Stimulated activated CD8-positive, alpha-beta memory T cell treated with anti-CD3 and anti-CD28 coated beads, Interleukin-7, amount 100 ng/mL, for 48 hours (primary cell): ENCODE results near the gene ID4.

Experiments used
- DNase-seq, 2 donors: peaks; one replicate each; pipeline ENCODE4 v3.0.0-alpha.2; 2020; ENCODE audit warnings: low read depth in 1 of 2; ENCODE audit errors: extremely low read depth in 1 of 2

The ID4 gene

DNA sequence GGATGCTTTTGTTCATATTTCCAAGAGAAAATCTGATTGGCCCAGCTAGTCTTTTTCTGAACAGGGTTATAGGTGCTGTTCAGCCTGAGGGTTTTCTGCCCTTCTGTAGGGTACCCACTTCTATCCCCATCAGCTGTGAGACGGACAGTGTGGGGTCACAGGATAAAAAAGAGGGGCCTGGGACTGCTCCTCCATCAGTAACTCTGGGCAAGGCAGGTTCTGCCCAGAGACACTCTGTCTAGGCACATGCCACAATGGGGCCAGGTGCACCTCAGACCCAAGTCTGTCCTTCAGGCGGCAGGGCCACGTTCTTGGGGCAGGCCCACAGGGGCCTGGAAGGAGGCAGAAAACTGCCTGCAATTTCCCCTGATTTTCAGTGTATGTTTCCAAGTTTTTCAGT is 20.0 kb downstream of the ID4 start:
- DNase-seq, result no peak

DNA sequence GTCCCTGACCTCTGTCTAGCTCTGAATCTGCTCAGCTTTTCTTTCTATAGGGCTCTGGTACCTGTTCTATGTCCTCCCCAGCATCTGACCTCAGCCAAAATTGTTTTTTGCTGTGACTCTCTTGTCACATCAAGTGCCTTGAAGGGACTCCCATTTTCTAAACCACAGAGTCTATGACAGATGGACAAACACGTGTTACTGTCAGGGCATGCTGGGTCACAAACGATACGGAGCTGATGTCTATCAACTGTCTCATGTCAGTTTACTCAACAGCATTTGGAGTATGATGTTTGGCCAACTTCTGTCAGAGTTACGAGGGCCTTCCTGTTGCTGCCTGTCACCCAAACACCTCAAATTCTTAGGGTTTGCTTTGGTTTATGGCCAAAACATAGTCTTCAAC is 20.5 kb downstream of the ID4 start:
- DNase-seq, result no peak

DNA sequence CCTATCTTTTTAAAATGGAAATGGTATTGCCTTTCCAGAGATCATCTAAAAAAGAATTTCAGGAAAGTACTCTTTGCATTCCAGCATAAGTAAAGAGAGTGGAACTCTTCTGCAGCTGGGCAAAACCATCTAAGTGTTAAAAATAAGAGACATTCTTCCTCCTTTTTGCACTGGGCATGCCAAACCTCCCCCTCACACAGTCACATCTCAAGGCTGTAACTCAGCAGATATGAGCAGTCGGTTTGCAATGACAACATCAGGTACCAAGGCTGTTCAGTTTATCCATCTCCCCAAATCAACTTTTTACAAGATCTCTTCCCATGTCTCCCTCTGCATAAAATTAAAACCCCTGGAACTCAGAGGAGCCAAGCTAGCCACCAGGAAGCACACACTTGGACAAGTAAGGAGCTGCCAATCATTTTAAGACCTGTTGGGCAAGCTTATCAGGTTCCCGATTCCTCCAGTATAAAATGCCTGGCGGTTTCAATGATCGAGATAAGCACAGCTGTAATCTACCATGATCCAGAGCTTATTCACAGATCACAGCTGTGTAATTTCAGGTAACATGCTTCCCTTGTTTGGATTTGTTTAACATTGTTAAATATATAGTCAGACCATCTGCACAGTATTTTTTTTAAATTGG is 23.2 kb downstream of the ID4 start:
- no peak for DNase-seq

DNA sequence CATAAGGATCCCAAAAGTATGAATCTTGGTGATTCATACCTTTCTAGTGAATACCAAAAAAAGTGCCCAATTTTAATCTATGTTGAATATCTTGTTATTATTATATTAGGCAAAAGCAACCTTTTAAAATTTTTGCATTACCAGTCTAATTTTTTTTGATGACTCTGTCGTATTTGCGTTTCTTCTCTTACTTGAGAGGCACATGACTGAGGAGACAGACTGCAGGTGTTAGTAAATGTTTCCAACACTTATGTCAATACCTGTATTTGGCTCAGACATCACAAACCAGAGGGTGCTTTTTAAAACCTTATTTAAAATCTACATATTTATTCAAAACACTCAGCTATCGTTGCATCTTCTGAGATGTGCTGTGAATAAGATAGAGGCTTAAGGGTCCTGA is 27.1 kb downstream of the ID4 start:
- DNase-seq, result no peak

DNA sequence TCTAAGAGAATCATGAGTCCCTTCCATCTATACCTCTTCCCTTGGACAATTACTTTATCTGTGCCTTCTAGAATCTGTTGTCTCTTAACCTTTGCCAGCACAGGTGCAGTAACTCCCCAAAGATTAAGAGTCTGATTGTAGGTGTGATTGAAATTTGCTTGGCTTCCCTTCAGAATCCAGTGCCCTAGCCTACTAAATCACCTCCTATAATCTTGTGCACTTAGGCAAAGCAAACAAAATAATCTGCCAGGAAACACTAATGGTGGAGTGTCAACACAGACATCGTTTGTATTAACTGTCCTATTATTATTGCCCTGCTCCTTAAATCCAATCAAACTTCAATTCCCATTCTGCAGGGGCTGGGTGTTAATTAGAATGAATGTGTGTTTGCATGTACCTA is 28.0 kb downstream of the ID4 start:
- DNase-seq, result no peak

DNA sequence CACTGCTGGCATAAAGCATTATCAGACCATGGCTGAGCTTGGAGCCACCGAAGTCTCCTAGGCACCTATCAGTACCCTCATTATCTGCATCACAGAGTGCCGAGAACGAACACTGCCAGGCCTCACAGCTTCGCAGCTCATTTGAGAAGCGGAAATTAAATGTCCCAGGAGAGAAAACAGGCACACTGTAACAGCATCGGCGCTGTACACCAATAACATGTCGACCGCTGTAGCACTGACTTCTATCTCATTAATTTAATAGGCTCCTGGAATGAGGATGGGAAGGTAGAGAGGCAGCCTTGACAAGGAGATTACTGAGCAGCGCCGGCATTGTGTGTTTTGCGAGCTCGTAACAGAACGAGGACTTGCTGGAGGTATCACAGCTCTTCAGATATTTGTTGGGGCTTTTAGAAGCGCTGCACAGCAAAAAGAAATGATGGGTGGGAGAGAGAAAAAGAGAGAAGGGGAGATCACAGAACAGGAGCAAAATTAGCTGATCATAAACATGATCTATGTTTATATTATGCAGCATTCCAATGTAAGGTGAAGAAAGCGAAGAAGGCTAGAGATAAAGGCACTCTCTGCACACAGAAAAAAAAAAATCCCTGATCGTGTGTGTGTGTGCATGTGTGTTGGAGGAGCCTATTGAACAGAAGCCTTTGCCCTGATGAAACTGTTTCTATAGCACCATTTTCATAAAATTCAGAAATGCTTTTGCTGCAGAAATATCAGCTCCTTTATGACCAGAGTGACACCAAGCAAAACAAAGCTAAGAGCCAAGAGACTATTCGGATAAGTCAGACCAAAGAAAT is 29.2 kb downstream of the ID4 start:
- DNase-seq, result no peak

DNA sequence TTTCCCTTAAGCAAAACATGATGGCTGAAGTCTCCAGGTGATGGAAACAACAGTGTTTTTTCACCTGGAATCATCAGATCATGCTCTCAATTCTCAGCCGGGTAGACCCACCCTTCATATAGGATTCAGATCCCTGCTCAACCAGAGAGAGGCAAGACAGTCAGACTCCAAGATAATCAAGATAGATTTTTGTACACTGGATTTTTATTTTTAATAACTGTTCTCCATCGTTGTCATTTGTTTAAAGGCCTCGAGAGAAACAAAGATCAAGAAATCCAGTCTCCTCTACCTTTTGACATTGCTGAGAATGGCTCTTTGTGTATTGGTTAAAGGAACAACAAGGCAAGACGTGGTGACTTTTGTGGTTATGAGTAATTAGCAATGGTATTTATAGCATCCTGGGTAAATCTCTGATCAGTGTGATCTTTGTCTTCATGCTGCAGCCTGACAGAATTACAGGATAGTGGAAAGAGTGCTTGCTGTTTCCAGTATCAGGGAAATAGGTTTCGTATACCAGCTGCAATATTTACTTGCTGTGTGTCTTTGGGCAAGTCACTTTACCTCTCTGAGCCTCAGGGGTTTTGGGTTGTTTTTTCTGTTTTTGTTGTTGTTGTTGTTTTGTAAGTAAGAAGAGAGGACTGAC is 29.9 kb downstream of the ID4 start:
- no peak for DNase-seq

DNA sequence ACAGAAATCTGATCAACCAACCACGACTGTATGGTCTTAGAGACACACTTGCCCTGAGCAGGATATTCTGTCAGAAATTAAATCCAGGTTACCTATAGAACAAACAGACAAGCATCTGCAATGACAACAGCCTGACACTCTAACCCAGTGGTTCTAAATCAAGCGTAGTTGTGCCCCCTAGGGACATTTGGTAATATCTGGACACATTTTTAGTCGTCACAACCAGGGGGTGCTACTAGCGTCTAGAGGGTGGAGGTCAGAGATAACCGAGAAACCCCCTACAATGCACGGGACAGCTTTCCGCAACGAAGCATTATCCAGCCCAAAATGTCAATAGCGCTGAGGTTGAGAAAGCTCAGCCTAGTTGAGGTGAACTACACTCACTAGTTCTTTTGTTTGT is 32.3 kb downstream of the ID4 start:
- DNase-seq, result no peak

DNA sequence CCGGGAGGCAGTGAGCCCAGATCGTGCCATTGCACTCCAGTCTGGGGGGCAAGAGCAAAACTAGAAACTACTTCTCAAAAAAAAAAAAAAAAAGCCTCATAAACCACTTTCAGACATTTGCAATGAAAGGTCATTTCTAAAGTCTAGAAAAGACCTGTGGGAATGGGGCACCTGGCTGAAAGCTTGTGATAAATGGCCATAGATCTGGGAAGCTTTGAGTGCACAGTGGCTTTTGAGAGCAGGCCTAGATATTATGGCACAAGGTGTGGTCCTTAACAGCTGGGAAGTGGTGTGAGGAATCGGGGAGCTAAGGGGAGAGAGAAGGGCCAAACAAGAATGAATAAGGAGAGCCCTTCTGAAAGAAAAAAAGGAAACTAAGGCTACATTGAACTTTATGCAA is 33.2 kb downstream of the ID4 start:
- DNase-seq, result no peak

DNA sequence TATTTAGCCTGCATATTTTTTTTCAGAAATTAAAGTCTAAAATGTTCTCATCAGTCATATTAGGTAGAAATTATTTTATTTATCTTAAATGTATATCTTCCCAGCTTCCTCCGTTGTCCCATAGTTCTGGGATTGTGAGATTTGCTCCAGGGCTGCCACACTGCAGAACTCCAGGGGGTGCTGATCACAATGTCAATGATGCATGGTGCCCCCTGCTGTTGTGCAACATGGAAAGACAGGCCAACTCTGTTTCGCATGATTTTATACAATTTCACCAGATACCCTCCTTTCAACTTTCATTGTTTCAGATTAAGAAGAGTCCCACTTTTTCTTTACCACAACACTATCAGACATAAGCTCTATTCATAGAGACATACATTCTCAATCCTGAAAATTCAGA is 35.9 kb downstream of the ID4 start:
- no peak for DNase-seq

DNA sequence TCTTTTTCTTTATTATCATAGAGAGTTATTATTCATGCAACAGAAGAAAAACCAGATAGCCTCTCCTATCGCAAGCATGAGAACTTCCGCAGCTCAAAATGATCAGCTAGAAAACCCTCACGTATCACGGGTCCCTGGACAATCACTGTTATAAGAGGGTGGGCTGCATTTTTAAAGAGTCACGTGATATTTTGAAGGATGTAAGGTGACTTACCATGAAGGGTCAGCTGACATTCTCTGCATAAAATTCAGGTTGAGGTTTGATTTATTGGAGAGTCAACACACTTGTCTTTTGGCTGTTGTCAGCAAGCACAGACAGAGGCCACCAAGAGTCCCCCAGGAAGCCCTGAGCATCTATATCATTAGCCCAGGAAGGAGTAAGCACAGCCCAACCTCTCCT is 39.5 kb downstream of the ID4 start:
- no peak for DNase-seq

DNA sequence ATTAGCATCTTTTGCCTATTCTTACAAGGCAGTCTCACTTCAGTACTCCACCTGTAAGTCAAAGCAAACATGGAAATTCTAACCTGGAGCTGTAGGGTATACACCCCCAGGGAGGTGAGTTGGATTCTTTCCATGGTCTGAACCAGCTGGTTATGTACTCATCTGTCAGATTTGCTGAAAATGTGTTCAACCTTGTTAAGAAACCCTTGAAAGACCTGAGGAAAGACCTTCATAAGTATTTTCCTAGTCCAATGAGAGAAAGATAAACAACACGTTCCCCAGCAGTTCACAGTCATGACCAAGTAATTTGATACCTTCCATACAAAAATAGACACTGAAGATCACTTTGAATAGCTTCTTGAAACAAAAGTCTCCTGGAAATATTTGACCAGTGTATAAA is 42.5 kb downstream of the ID4 start:
- DNase-seq, result no peak

DNA sequence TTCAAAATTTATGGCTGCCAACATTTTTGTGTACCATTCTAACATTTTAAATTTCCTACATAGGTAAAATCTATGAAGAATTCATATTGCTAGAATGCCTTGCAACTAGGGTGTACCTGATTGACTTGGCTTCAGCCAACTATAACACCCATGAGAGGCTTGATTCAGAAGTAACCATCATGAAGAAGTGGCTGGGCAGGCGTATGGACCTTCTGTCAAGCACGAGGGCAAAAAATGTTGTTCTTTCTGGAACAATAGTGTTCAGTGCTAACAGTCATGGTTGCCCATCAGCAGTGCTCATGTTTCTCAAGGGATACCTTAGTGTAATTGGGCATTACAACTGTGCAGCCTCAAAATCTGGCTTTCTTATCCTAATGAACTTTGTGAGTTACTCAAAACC is 42.9 kb downstream of the ID4 start:
- DNase-seq, result no peak

DNA sequence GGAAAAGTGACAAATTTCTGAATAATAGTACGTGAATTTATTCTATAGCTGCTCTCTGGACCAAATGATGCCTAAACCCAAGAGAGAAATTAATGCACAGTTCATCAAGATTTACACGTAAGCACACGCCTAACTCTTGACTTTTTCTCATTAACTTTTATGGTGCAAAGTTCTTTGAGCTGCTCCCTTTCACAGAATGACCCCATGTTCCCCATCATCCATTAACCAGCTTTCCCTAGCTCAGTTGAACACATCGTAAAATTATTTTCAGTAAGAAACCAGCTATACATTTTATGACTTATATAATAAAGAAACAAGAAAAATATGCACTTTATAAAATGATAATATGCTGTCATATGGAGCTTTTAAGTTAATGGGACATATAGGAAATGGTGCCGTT is 54.3 kb downstream of the ID4 start:
- DNase-seq, result no peak
